ENCODE data around the gene TAX1BP3.

TAX1BP3 gene

DNA sequence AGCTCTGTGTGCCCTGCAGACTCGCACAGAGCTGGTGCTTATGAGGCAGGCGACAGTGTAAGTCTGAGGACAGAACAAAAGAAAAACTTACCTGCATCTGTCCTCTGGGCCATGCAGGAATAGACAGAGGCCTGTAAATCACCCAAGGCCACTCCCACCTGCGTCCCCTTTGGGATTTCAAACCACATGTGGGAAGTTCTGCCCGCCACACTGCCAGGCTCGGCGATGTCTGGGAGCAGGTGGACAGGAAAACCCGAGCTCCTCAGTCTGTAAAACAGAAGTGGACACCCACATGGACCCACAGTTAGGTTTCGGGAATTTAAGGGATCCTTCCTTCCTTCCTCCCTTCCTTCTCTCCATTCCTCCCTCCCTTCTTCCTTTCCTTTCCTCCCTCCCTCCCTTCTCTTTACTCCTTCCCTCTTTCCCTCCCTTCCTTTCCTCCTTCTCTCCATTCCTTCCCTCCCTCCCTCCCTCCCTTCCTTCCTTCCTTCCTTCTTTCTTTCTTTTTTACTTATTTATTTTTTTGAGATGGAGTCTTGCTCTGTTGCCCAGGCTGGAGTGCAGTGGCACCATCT, 47.1 kb downstream of the TAX1BP3 start:
- Histone ChIP-seq H3K4me1 (ENCODE audit: insufficient read depth, low read length, poor library complexity, severe bottlenecking) (no peaks in the 10 kb centered on the region), H3K27me3 (ENCODE audit: insufficient read depth, low read length, poor library complexity, severe bottlenecking) (no peaks in the 10 kb centered on the region), H3F3A (ENCODE audit: low read depth) (no peaks in the 10 kb centered on the region), H3K79me2 (ENCODE audit: insufficient read depth, low read length) (no peaks in the 10 kb centered on the region), H3K4me3 (ENCODE audit: low read length, poor library complexity, severe bottlenecking) (no peak overlapping the region), H3K36me3 (ENCODE audit: insufficient read depth, low read length) (peaks cover 52% of the 10 kb centered on the region; the same call in 1 of the 2 replicates), H3K9me3 (ENCODE audit: insufficient read depth, low read depth, low read length) (no peaks in the 10 kb centered on the region), H3K9ac (ENCODE audit: low read depth, low read length, poor library complexity, severe bottlenecking) (no peak overlapping the region), H4K20me1 (ENCODE audit: insufficient read depth, low read length, poor library complexity, severe bottlenecking) (no peaks in the 10 kb centered on the region), H3K4me2 (ENCODE audit: low read depth, low read length, poor library complexity, severe bottlenecking) (no peak overlapping the region), H2AFZ (ENCODE audit: low read length) (no peak overlapping the region), H3K9me2 (replicated peaks; ENCODE audit: low read depth, low read length) (no peaks in the 10 kb centered on the region)
- TF ChIP-seq, protein P1, sequence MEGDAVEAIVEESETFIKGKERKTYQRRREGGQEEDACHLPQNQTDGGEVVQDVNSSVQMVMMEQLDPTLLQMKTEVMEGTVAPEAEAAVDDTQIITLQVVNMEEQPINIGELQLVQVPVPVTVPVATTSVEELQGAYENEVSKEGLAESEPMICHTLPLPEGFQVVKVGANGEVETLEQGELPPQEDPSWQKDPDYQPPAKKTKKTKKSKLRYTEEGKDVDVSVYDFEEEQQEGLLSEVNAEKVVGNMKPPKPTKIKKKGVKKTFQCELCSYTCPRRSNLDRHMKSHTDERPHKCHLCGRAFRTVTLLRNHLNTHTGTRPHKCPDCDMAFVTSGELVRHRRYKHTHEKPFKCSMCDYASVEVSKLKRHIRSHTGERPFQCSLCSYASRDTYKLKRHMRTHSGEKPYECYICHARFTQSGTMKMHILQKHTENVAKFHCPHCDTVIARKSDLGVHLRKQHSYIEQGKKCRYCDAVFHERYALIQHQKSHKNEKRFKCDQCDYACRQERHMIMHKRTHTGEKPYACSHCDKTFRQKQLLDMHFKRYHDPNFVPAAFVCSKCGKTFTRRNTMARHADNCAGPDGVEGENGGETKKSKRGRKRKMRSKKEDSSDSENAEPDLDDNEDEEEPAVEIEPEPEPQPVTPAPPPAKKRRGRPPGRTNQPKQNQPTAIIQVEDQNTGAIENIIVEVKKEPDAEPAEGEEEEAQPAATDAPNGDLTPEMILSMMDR (conservative IDR thresholded peaks at IDR 0.05; ENCODE audit: low read length): no peak
- TF ChIP-seq EZH2phosphoT487 (IDR thresholded peaks at IDR 0.05; ENCODE audit: borderline replicate concordance): no peak

DNA sequence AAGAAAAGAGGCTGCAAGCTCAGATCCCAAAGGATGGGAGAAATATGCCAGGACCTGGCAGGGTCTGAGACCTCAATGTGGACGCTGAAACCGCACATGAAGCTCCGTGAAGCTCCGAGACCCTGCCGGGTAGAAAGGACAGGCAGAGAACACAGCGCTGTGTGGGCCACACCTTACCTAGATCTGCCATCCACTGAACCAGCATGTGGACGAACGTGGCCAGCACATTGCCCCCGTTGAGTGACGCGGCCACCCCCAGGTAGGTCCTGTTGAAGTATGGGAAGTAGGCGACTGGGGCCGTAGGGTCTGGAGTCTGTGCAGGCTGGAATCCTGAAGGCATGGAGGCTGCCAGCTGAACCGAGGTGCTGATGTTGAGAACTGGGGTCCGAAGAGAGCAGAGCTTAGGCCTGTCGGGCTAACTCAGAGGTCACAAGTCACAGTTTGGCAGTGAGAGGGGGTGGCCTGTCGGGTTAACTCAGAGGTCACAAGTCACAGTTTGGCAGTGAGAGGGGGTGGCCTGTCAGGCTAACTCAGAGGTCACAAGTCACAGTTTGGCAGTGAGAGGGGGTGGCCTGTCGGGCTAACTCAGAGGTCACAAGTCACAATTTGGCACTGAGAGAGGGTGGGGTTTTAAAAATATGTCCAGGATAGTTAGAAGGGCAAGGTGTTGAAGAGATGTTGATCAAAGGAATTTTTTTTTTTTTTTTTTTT, 53.1 kb downstream of the TAX1BP3 start:
- no peaks in the 10 kb centered on the region for H3K9me3 ChIP-seq (ENCODE audit: insufficient read depth, low read depth, low read length)
- no peaks in the 10 kb centered on the region for H3K4me1 ChIP-seq (ENCODE audit: insufficient read depth, low read length, poor library complexity, severe bottlenecking)
- no peak overlapping the region for H3K9ac ChIP-seq (ENCODE audit: low read depth, low read length, poor library complexity, severe bottlenecking)
- no peaks in the 10 kb centered on the region for H3K9me2 ChIP-seq (replicated peaks; ENCODE audit: low read depth, low read length)
- H4K20me1 ChIP-seq (ENCODE audit: insufficient read depth, low read length, poor library complexity, severe bottlenecking): no peaks in the 10 kb centered on the region
- H3K36me3 ChIP-seq (ENCODE audit: insufficient read depth, low read length): peaks cover 42% of the 10 kb centered on the region; the same call in 1 of the 2 replicates
- TF ChIP-seq EZH2phosphoT487 (IDR thresholded peaks at IDR 0.05; ENCODE audit: borderline replicate concordance): no peak
- TF ChIP-seq, protein P1 (conservative IDR thresholded peaks at IDR 0.05; ENCODE audit: low read length): no peak
- no peaks in the 10 kb centered on the region for H3K27me3 ChIP-seq (ENCODE audit: insufficient read depth, low read length, poor library complexity, severe bottlenecking)
- no peak overlapping the region for H3K4me2 ChIP-seq (ENCODE audit: low read depth, low read length, poor library complexity, severe bottlenecking)
- H3K79me2 ChIP-seq (ENCODE audit: insufficient read depth, low read length): no peaks in the 10 kb centered on the region
- H3K4me3 ChIP-seq (ENCODE audit: low read length, poor library complexity, severe bottlenecking): no peak overlapping the region
- H3F3A ChIP-seq (ENCODE audit: low read depth): no peaks in the 10 kb centered on the region
- H2AFZ ChIP-seq (ENCODE audit: low read length): no peak overlapping the region

DNA sequence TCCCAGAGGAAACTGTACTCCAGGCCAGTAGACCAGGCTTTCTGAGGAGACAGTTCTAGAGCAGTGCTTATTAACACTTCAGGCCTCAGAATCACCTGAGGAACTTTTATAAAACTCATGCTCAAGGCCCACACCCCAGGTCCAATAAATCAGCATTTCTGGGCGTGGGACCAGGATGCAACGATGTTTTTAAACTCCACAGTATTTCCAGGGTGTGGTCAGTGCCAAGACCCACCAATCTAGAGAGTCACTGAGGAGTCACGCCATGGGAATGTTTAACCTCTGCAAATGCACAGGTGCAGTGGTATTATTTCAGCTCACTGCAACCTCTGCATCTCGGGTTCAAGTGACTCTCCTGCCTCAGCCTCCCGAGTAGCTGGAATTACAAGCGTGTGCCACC, 55.3 kb downstream of the TAX1BP3 start:
- H2AFZ ChIP-seq (ENCODE audit: low read length): no peak overlapping the region
- H3K27me3 ChIP-seq (ENCODE audit: insufficient read depth, low read length, poor library complexity, severe bottlenecking): no peaks in the 10 kb centered on the region
- no peak for TF ChIP-seq EZH2phosphoT487 (IDR thresholded peaks at IDR 0.05; ENCODE audit: borderline replicate concordance)
- TF ChIP-seq, protein P1 (conservative IDR thresholded peaks at IDR 0.05; ENCODE audit: low read length): no peak
- H3K4me3 ChIP-seq (ENCODE audit: low read length, poor library complexity, severe bottlenecking): no peak overlapping the region
- no peak overlapping the region for H3K9ac ChIP-seq (ENCODE audit: low read depth, low read length, poor library complexity, severe bottlenecking)
- H3K36me3 ChIP-seq (ENCODE audit: insufficient read depth, low read length): peaks cover 45% of the 10 kb centered on the region; the same call in 1 of the 2 replicates
- no peaks in the 10 kb centered on the region for H3K79me2 ChIP-seq (ENCODE audit: insufficient read depth, low read length)
- no peaks in the 10 kb centered on the region for H3K9me3 ChIP-seq (ENCODE audit: insufficient read depth, low read depth, low read length)
- H3K9me2 ChIP-seq (replicated peaks; ENCODE audit: low read depth, low read length): no peaks in the 10 kb centered on the region
- no peaks in the 10 kb centered on the region for H4K20me1 ChIP-seq (ENCODE audit: insufficient read depth, low read length, poor library complexity, severe bottlenecking)
- H3F3A ChIP-seq (ENCODE audit: low read depth): no peaks in the 10 kb centered on the region
- no peak overlapping the region for H3K4me2 ChIP-seq (ENCODE audit: low read depth, low read length, poor library complexity, severe bottlenecking)
- H3K4me1 ChIP-seq (ENCODE audit: insufficient read depth, low read length, poor library complexity, severe bottlenecking): no peaks in the 10 kb centered on the region

Data from Loucy (cell line).